UCSD-AML1 (cell line): ENCODE results near the gene MAGI1.

Source experiments
- DNase-seq: peaks from one replicate; lab custom pipeline; 2025; ENCODE audit not compliant: unreplicated experiment; lab: John Stamatoyannopoulos, UW

MAGI1 gene

DNA sequence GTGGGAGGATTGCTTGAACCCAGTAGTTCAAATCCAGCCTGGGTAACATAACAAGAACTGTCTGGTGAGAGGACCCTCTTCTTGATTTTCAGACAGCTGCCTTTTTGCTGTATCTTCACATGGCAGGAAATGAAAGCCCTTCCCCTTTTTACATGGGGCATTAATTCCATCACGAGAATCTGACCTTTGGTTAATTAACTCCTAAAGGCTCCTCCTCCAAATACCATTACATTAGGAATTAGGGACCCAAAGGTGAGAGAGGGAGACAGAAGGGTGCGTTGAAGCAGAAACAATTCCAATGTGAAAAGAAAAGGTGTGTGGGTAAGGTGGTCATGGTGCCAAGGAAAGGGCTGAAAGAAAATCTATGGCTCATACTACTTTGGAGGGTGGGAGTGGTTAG lies 536.2 kb downstream of the MAGI1 start:
- DNase-seq = no peak

DNA sequence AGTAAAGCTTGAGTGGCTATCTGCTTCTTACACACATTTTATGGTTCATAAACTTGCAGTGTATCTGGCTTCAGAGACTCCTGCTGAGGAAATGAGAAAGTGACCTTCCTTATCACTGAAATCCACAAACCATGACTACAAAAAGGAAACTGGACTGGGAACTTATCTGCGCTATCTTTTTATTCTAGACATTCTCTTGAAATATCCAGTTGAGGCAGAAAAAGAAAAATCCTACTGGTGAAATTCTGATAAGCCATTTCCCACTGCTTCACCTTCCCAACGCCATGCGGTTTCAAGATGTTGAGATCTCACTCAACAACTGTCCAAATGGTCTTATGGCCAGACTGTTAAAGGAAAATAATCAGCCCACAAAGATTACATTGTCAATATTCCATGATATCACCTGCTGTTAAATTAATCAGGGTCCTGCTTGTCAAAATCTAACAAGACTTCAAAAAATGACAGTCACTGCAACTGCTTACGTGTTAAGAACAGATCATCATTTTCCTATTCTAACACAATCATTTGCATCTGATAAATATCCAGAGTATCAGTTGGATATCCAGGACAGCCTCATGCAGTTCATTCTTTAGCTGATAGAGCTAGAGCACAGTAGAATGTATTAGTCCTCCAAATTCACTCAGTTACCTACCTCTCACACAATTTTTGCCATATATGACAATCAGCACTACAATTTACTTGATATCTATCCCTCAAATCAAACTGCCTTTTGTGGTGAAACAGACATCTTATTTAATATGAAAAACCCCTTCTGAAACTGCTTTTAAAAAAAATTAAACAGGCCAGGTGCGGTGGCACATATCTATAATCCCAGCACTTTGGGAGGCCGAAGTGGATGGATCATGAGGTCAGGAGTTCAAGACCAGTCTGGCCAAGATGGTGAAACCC lies 538.1 kb downstream of the MAGI1 start:
- no peak for DNase-seq

DNA sequence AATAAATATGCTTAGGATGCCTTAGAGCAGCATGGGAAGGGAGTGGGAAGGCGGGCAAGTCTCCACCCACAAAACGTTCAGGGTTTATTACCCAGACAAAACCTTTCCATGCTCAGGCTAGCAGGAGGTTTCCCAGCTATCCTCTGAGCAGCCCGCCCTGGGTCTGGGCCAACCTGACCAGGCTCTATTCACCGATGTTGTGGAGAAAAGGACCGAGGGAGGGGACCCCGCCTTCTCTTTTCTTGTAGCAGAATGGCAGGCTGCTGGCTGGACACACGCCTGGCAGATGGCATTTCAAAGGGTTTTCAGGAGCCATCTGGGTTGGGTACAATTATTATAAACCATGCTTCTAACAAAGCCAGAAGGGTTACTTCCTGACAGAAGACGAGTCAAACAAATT lies 540.9 kb downstream of the MAGI1 start:
- no peak for DNase-seq

DNA sequence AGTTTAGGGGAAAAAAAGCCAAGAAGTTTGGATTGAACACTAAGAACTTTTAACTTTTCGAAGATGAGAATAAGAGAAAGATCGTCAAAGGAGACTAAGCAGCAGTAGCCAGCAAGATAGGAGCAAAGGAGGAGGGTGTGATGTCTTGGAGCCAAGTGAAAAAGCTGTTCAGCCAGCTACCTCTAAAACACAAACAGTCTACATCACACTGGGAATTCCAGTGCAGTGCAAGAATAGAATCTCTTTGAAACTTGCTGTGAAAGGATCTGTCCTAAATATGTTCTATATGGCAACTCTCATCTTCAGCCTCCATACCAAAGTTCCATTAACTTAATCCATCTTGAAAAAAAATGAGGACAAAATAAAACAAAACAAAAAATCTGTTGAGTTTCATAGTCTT lies 541.5 kb downstream of the MAGI1 start:
- DNase-seq = no peak

DNA sequence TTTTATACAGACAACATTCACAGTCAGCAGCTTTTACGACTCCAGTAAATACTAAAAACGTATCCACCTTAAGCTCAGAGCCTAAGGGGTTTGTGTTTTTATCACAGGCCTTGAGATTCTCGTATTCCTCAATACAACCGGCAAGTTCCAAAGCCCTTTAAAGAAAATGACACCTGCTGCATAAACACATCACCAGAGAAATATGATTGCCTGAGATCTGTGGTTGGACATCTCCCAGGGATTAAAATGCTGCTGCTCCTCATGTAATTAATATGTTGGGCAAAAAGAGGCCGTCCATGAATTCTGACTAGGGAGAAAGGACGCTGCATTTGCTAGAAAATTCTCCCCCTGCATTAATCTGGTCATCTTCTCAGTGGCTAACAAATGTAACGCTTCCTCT lies 544.8 kb downstream of the MAGI1 start:
- DNase-seq = no peak

- DNase-seq = no peak
Measured at GRCh38 chr3:65493371-65493882, 545.3 kb downstream of the MAGI1 start.

DNA sequence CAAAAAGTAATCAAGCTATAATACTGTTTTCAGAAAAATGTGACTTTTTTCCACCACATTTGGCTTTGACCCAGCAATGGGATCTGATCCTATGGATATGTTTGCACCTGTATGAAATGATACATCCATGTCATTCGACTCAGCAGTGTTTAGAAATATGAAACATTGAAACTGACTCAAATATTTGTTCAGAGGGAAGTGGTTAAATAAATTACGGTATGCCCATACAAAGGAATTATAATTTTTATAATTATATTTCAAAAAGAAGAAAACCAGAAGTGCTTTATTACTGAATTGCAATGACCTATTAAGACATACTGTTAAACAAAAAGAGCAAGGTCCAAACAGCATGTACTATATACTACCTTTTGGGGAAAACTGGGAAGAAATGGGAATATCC lies 546.5 kb downstream of the MAGI1 start:
- DNase-seq = no peak

GRCh38 chr3:65490114-65490513 lies 548.6 kb downstream of the MAGI1 start:
- no peak for DNase-seq

DNA sequence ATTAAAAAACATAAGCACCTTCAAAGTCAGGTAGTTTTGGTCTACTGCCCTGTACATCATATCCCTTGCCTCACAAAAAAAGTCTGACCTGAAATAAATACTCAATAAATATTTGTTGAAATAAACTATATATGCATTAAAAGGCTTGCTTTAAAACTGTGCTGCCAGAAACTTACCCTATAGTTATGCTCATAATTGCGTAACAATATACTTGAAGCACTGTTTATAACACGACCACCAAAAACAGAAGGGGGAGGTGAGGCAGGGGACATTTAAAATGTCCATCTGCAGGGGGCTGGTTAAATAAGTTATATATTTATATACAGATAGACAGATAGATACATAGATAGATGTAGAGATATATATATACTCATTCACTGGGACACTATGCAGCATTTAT lies 549.5 kb downstream of the MAGI1 start:
- DNase-seq = no peak

DNA sequence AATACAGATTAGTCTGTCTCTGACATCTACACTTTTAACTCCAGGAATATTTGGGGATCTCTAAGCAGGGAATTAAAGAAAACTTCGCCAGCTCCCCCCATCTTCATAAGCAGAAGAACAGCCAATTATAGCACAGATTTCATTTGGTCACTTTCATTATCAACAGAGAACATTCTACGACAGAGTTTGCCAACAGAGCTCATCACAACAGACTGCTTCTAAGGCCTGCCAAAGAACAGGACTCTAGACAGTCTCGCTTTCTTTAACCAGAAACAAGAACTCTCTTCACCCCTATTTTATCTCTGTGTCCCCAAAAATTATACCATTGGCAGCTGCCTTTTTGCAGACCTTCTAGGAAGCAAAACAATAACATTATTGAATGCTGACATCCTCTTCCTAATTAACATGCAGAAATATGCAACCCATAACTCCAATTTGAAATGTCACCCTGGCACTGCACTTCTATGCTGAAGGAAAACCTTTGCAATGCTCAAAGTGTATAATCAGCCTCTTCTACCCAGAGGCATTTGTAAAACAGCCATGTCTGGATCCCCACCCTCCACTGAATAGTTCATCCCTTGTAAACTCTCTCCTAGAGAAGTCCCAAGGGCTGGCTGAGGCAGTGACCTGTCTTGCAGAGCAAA lies 552.8 kb downstream of the MAGI1 start:
- DNase-seq = no peak

DNA sequence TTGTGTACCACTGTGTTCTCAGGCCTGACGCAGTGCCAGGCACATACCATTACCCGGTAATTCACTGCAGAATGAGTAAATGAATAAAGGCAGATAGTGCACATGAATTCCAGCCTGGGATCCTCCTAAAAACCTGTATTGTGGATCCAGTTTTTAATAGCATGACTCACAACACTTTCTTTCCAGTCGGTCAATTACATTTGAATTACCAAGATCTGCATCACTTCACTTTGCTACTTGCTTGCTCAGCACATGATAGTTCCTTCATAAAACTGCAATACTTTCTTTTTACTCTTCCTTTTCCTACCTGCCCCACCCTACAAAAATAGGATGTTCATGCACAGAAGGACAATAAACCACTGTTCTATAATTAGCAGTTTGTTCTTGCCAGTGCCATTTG lies 553.8 kb downstream of the MAGI1 start:
- no peak for DNase-seq

DNA sequence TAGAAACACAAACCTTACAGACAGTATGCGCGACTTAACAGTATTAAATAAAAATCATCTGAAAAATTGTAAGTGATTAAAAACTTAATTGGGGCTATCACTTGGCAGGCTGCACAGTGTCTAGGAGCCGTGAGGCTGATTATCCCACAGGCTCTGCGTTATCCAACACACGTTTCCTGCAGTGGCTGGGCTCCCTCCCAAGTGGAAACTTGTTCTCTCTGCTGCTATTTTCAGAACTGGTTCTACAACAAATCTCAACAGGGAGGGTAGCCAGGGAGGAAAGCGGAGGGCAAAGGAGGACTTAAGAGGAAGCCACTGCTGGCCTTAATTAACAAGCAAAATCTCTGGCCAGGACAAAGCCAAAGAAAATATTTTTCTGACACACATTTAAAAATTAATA lies 555.2 kb downstream of the MAGI1 start:
- no peak for DNase-seq

DNA sequence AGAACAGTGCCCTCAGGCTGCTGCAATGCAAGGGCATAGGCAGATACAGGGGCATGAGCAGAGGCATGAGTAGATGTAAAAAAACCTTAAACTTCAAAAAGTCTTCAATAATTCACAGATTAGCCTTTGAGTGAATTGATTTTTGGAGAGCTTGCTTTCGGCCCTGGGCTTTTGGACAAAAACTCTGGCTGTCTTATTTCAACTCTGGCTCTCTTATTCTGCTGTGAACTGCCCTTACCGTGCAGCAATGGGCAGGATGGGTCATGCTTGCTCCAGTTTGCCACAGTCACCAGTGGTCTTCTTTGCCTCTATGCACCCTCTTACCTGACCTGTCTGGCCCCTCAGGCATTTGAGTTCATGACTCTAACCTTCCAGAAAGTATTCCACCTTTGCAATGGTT lies 555.7 kb downstream of the MAGI1 start:
- DNase-seq = no peak

DNA sequence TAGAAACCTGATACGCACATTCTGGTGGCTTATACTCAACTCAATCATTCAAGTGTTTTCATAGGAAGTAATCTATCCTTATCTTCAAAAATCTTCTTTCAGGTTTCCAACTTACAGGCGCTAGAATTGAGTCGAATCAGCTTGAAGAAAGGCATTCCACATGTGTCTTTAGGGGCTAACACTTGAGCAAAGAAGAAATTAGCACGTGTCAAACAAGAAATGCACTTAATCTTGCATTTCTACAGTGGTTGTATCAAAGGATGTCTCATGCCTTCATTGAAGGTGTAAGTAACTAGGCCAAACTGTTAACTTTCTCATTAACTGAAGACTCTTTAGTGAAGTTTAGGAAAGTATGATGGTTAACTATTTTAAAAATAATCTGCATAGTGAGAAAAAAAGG lies 557.6 kb downstream of the MAGI1 start:
- no peak for DNase-seq

- no peak for DNase-seq
Measured at GRCh38 chr3:65479990-65480389, 558.7 kb downstream of the MAGI1 start.

GRCh38 chr3:65478551-65479500 lies 559.9 kb downstream of the MAGI1 start:
- DNase-seq = no peak

GRCh38 chr3:65473736-65474135 lies 565.0 kb downstream of the MAGI1 start:
- no peak for DNase-seq

DNA sequence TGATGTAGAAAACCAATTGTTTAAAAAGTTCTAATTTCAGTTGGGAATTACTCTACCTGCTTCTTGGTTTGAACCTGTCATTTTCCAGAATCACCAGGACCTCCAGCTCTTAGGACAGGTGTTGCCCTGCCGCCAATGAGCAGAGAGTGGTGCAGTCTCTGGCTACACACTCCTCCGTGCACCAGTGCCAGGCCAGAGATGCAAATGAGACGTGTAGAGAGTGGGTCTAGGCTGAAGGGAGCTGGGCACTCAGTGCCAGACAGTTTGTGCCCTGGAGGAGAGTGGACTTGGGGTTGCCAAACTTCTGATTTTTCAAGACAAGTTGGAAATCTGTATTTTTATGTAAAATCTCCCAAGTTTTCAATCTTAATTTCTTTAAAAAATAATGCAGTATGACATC lies 566.2 kb downstream of the MAGI1 start:
- no peak for DNase-seq

- no peak for DNase-seq
Measured at GRCh38 chr3:65466300-65466988, 572.3 kb downstream of the MAGI1 start.

DNA sequence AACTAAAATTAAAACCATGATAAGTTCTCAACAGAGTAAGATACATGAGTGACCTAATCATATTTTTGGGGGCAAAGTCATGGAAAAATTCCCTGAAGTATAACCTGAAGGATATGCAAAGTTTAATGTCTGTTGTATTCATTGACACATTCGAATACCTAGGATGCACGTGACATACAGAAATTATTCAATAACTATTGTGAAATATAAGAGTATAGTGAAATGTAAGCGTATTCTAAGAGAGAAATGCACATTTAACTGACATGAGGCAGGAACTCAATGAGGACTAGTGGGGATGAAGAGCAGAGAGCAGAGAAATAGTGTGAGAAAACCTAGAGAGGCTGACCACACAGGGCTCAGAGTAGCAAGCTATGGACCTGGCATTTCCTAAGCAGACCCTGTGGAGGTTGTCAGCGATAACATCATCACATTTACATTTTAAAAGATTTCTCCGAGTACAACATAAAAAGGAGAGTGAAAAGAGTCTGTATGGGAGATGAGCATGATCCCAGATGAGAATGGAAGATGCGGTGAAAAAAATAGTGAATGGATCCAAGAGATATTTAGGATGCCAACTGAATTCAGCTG lies 588.8 kb downstream of the MAGI1 start:
- no peak for DNase-seq
